Natural killer cell (primary cell): ENCODE data around the gene TMEM170B. TPM values are rescaled to one million over a fixed set of nuclear protein-coding genes. Genes with fewer than 3 reads are reported as not detected.
A peak's percentile ranks its signal among the peaks of the same experiment; 100 is the strongest.

Source experiments
- ATAC-seq, 3 donors: fragments of 150-1000 bp in 2 of 3; fragments of 200-7000 bp in 1 of 3; cut with Tn5 transposase; 1 replicate in 1 of 3; 2 replicates in 2 of 3; pipeline ENCODE4 v1.10.0; 2021; ENCODE audit warnings: mild to moderate bottlenecking in 2 of 3, moderate library complexity in 2 of 3
- DNase-seq, 2 donors: peaks; one replicate each; pipeline versions ENCODE4 v3.0.0 to v3.0.0-alpha.2; 2013 to 2021; ENCODE audit warnings: mixed read lengths in 1 of 2
- H3K27ac ChIP-seq: one replicate; pipeline ENCODE4 v1.5.1; 2013; ENCODE audit warnings: mild to moderate bottlenecking, low read length
- H3K27me3 ChIP-seq: one replicate; pipeline ENCODE4 v1.6.1; 2013; ENCODE audit warnings: low read length; ENCODE audit not compliant: control insufficient read depth, insufficient read depth
- H3K36me3 ChIP-seq: one replicate; pipeline ENCODE4 v1.6.1; 2013; ENCODE audit warnings: low read length; ENCODE audit not compliant: control insufficient read depth, insufficient read depth
- H3K4me1 ChIP-seq: one replicate; pipeline ENCODE4 v1.6.1; 2013; ENCODE audit warnings: low read length; ENCODE audit not compliant: control insufficient read depth, insufficient read depth
- H3K4me3 ChIP-seq: one replicate; pipeline ENCODE4 v1.5.1; 2013; ENCODE audit warnings: low read length
- H3K9me3 ChIP-seq: one replicate; pipeline ENCODE4 v1.6.1; 2013; ENCODE audit warnings: low read length; ENCODE audit not compliant: control insufficient read depth, insufficient read depth
- H3K27ac Mint-ChIP-seq, 2 donors: one replicate each; pipeline ENCODE4 v1.8.0; 2022; ENCODE audit warnings: mild to moderate bottlenecking in 2 of 2, mixed read lengths in 2 of 2, moderate library complexity in 1 of 2
- H3K27me3 Mint-ChIP-seq, 2 donors: one replicate each; pipeline ENCODE4 v1.8.0; 2022; ENCODE audit warnings: low read depth in 2 of 2, mixed read lengths in 2 of 2
- H3K36me3 Mint-ChIP-seq: one replicate; pipeline ENCODE4 v1.8.0; 2022; ENCODE audit warnings: mixed read lengths
- H3K4me1 Mint-ChIP-seq, 2 donors: one replicate each; pipeline ENCODE4 v1.8.0; 2022; ENCODE audit warnings: mixed read lengths in 2 of 2
- H3K4me3 Mint-ChIP-seq: one replicate; pipeline ENCODE4 v1.8.0; 2022; ENCODE audit warnings: mild to moderate bottlenecking, moderate library complexity, mixed read lengths
- H3K9me3 Mint-ChIP-seq, 2 donors: one replicate each; pipeline ENCODE4 v1.8.0; 2022; ENCODE audit warnings: mixed read lengths in 2 of 2
- WGBS: methylation state at CpG from one replicate; pipeline ENCODE4 v1.1.7; 2013; ENCODE audit warnings: missing lambda C conversion rate; ENCODE audit not compliant: insufficient coverage; 5-methylcytosine and 5-hydroxymethylcytosine counted together
- intact Hi-C: fragments of 100-400 bp; cut with micrococcal nuclease; formaldehyde crosslinking; loops from one replicate; pipeline ENCODE4 v1.14.2; 2022
- total RNA-seq, 4 donors: library from RNA; stranded (reverse); fragments of 120-200 nt in 1 of 4; gene quantifications; one replicate each; pipeline versions ENCODE4 v1.2.3 to v1.2.4, GENCODE V29; 2013 to 2022
- TF ChIP-seq, protein P1 (sequence below): fragments of 200-600 bp; IDR thresholded peaks from one replicate; pipeline ENCODE4 v1.8.0; 2022; ENCODE audit warnings: antibody characterized with exemption

The TMEM170B gene
- total RNA-seq, 3 donors from 2014 or later (not counting 1 experiment from before 2014, with no cell fraction given) = 1.8 to 3.6 (median 2.5) TPM

DNA sequence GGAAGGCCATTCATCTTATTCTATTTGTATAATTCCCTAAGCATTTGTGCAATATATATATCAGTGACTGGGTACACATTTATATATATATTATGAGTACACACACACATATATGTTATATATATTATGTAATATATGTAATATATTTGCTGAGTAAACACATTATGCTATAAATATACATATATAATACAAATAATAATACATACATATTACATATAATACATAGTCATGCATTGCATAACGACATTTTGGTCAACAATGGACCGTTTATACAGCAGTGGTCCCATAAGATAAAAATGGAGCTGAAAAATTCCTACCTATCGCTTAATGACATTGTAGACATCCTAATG lies 11.4 kb upstream of the TMEM170B start:
- no CpG with 5 or more reads among the region's 3 CpGs for WGBS
- Histone ChIP-seq H3K27ac (peak overlapping the region; percentile 31), H3K36me3 (no peaks in the 10 kb centered on the region), H3K4me3 (no peak overlapping the region), H3K27me3 (peaks cover 3% of the 10 kb centered on the region), H3K9me3 (no peaks in the 10 kb centered on the region), H3K4me1 (no peaks in the 10 kb centered on the region)
- Mint-ChIP-seq H3K4me1 (no peaks in the 10 kb centered on the region), H3K27ac (no peak overlapping the region), H3K9me3 (no peaks in the 10 kb centered on the region), H3K27me3 (peaks cover 12 to 18% of the 10 kb centered on the region in 2 donors), H3K36me3 (no peaks in the 10 kb centered on the region), H3K4me3 (no peak overlapping the region)
- DNase-seq = no peak
- intact Hi-C loops = no loop called here
- no peak for ATAC-seq
- TF ChIP-seq, protein P1, sequence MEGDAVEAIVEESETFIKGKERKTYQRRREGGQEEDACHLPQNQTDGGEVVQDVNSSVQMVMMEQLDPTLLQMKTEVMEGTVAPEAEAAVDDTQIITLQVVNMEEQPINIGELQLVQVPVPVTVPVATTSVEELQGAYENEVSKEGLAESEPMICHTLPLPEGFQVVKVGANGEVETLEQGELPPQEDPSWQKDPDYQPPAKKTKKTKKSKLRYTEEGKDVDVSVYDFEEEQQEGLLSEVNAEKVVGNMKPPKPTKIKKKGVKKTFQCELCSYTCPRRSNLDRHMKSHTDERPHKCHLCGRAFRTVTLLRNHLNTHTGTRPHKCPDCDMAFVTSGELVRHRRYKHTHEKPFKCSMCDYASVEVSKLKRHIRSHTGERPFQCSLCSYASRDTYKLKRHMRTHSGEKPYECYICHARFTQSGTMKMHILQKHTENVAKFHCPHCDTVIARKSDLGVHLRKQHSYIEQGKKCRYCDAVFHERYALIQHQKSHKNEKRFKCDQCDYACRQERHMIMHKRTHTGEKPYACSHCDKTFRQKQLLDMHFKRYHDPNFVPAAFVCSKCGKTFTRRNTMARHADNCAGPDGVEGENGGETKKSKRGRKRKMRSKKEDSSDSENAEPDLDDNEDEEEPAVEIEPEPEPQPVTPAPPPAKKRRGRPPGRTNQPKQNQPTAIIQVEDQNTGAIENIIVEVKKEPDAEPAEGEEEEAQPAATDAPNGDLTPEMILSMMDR = no peak

DNA sequence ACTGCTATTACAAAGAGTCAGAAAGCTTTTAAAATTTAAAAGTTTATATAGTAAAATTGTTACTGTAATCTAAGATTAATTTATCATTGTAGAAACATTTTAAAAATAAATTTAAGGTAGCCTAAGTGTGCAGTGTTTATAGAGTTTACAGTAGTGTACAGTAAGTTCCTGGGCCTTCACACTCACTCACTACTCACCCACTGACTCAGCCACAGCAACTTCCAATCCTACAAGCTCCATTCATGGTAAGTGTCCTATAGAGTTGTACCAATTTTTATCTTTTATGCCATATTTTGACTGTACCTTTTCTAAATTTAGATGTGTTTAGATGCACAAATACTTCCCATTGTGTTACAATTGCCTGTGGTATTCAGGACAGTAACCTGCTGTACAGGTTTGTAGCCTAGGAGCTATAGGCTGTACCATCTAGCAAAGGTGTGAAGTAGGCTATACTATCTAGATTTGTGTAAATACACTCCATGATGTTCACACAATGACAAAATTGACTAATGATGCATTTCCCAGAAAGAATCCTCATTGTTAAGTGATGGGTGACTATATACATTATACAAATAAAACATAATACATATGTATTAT lies 10.2 kb upstream of the TMEM170B start:
- intact Hi-C loops = no loop called here
- no peaks in the 10 kb centered on the region for H3K9me3 ChIP-seq
- no peaks in the 10 kb centered on the region for H3K4me1 ChIP-seq
- H3K36me3 ChIP-seq = no peaks in the 10 kb centered on the region
- no peak overlapping the region for H3K27ac ChIP-seq
- peaks cover 3% of the 10 kb centered on the region for H3K27me3 ChIP-seq
- no peak overlapping the region for H3K27ac Mint-ChIP-seq
- no peaks in the 10 kb centered on the region for H3K4me1 Mint-ChIP-seq
- no peaks in the 10 kb centered on the region for H3K9me3 Mint-ChIP-seq
- DNase-seq (no peak), ATAC-seq (no peak)
- H3K4me3 ChIP-seq = no peak overlapping the region
- peaks cover 15 to 30% of the 10 kb centered on the region in 2 donors for H3K27me3 Mint-ChIP-seq
- TF ChIP-seq, protein P1 = no peak
- no peak overlapping the region for H3K4me3 Mint-ChIP-seq
- no peaks in the 10 kb centered on the region for H3K36me3 Mint-ChIP-seq

DNA sequence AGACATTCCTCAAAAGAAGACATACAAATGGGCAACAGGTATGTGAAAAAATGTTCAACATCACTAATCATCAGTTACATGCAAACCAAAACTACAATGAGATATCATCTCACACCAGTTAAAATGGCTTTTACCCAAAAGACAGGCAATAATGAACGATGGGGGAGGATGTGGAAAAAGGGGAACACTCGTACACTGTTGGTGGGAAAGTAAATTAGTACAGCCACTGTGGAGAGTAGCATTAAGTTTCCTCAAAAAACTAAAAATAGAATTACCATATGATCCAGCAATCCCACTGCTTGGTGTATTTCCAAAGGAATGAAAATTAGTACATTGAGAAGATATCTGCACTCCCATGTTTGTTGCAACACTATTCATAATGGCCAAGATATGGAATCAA lies 8.6 kb upstream of the TMEM170B start:
- WGBS = 67% methylated on average over 1 of the region's 2 CpGs

More for the DNA sequence above, 8.6 kb upstream of the TMEM170B start:
- Mint-ChIP-seq H3K27ac (no peak overlapping the region), H3K9me3 (no peaks in the 10 kb centered on the region), H3K4me1 (no peaks in the 10 kb centered on the region), H3K4me3 (no peak overlapping the region), H3K36me3 (no peaks in the 10 kb centered on the region), H3K27me3 (peaks cover 15 to 35% of the 10 kb centered on the region in 2 donors)
- TF ChIP-seq, protein P1 = no peak
- H3K9me3 ChIP-seq = no peaks in the 10 kb centered on the region
- H3K36me3 ChIP-seq = no peaks in the 10 kb centered on the region
- ATAC-seq = no peak
- peaks cover 3% of the 10 kb centered on the region for H3K27me3 ChIP-seq
- H3K4me1 ChIP-seq = no peaks in the 10 kb centered on the region
- DNase-seq = no peak
- no peak overlapping the region for H3K27ac ChIP-seq
- H3K4me3 ChIP-seq = no peak overlapping the region
- intact Hi-C loops = no loop called here
